ENCODE results near the gene UNC5B.

The UNC5B gene

GRCh38 chr10:71349406-71349805 is 137.0 kb downstream of the UNC5B start:
- no peak for DNase-seq

- DNase-seq = no peak
These were observed 138.7 kb downstream of the UNC5B start for GRCh38 chr10:71351087-71351486.

DNA sequence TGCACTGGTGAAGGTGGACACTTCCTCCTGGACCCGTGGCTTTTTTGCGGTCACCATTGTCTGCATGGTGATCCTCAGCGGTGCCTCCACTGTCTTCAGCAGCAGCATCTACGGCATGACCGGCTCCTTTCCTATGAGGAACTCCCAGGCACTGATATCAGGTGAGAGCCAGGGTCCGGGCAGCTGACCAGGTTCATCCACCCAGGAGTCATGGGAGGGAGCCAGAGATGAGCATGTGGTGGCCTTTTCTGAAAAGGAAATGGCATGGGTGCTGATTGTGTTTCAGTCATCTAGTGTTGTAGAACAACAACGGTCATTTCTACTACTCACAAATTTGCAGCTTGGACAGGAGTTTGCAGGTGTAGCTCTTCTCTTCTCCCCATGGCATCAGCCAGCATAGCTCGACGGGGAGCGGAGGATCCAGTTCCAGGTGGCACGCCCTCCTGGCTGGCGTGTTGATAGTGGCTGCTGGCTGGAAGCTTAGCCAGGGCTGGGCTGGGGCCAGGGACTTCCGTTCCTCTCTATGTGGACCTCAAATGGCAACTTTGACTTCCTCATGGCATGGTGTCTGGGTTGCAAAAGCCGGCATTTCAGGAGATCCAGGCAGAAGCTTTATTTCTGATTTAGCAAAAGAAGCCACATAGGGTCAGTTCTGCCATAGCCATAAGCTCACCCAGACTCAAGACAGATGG is 139.4 kb downstream of the UNC5B start:
- no peak for DNase-seq

All from NCI-H2081 treated with DMSO at 0.1 percent for 48 hours (cell line).